Measurements from ENCODE around the gene MYCBPAP. TPM values are rescaled to one million over a fixed set of nuclear protein-coding genes. Genes with fewer than 3 reads are reported as not detected.
"Not testable (repeated sequence)": the region's sequence is repeated elsewhere in the genome, so short reads cannot be mapped to it uniquely, and the experiment has no call there.

Gene MYCBPAP
- total and polyA plus RNA-seq, 3 donors from 2014 or later: 75.9 to 315 (median 91.7) TPM

GRCh38 chr17:50471009-50471905 is 37.0 kb upstream of the MYCBPAP start:
- Histone ChIP-seq H3K4me1 (peaks cover 39% of the 10 kb centered on the region), H3K36me3 (ENCODE audit: low read depth, missing control alignments) (no peaks in the 10 kb centered on the region), H3K27ac (no peak overlapping the region), H3K4me3 (no peak overlapping the region), H3K9me3 (no peaks in the 10 kb centered on the region), H3K27me3 (no peaks in the 10 kb centered on the region)
- DNase-seq: no peak
- intact Hi-C loops (cut with DNase I; ENCODE audit: low total_unique reads): loop anchor here (10.0 kb wide), 1 partner anchor 96 kb away; the partner anchor contains the start of genes EME1 and MRPL27
- WGBS, 2 donors: 48 to 63% methylated on average over 17 to 22 of the region's 22 CpGs
- TF ChIP-seq POLR2A (IDR thresholded peaks at IDR 0.05) (no peak), CTCF (IDR thresholded peaks at IDR 0.05) (no peak)

- DNase-seq: no peak
- H3K4me1 ChIP-seq: peaks cover 39% of the 10 kb centered on the region
Observed at GRCh38 chr17:50472286-50472685, 36.0 kb upstream of the MYCBPAP start.

DNA sequence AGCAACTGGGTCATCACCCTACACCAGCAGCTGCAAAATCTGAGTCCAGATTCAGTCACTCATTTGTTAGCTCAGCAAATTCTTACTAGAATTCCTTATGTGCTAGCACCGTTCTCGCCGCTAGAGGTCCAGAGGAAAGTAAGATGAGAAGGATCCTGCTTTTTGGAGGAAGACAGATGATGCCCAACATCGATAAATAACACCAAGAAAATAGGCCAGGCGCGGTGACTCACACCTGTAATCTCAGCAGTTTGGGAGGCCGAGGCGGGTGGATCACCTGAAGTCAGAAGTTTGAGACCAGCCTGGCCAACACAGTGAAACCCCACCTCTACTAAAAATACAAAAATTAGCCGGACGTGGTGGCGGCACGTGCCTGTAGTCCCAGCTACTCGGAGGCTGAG is 35.5 kb upstream of the MYCBPAP start:
- not testable (repeated sequence) for H3K9me3 ChIP-seq; DNase-seq; H3K27ac ChIP-seq; H3K36me3 ChIP-seq (ENCODE audit: low read depth, missing control alignments); H3K4me3 ChIP-seq; H3K27me3 ChIP-seq
- intact Hi-C loops (cut with DNase I; ENCODE audit: low total_unique reads): loop anchor here (10.0 kb wide), 1 partner anchor 98 kb away; the partner anchor contains the start of genes EME1 and MRPL27
- peaks cover 41% of the 10 kb centered on the region for H3K4me1 ChIP-seq
- 89 to 96% methylated on average over 13 of the region's 13 CpGs for WGBS, 2 donors

More at GRCh38 chr17:50472286-50472685, 36.0 kb upstream of the MYCBPAP start:
- Histone ChIP-seq H3K4me3 (no peak overlapping the region), H3K27me3 (no peaks in the 10 kb centered on the region), H3K27ac (no peak overlapping the region), H3K9me3 (no peaks in the 10 kb centered on the region), H3K36me3 (ENCODE audit: low read depth, missing control alignments) (no peaks in the 10 kb centered on the region)
- intact Hi-C loops (cut with DNase I; ENCODE audit: low total_unique reads): loop anchor here (10.0 kb wide), 1 partner anchor 97 kb away; the partner anchor contains the start of genes EME1 and MRPL27
- TF ChIP-seq POLR2A (IDR thresholded peaks at IDR 0.05): no peak
- TF ChIP-seq CTCF (IDR thresholded peaks at IDR 0.05): no peak
- WGBS, 2 donors: 93 to 96% methylated on average over 10 of the region's 10 CpGs

- Histone ChIP-seq H3K4me3 (no peak overlapping the region), H3K27ac (no peak overlapping the region), H3K27me3 (no peaks in the 10 kb centered on the region), H3K36me3 (ENCODE audit: low read depth, missing control alignments) (no peaks in the 10 kb centered on the region), H3K9me3 (no peaks in the 10 kb centered on the region), H3K4me1 (peaks cover 40% of the 10 kb centered on the region)
- intact Hi-C loops (cut with DNase I; ENCODE audit: low total_unique reads): loop anchor here (10.0 kb wide), 1 partner anchor 99 kb away; the partner anchor contains the start of genes EME1 and MRPL27
- no peak for TF ChIP-seq POLR2A (IDR thresholded peaks at IDR 0.05)
- TF ChIP-seq CTCF (IDR thresholded peaks at IDR 0.05): no peak
- no peak for DNase-seq
- 74% methylated on average over 11 of the region's 11 CpGs for WGBS, 2 donors
Observed at GRCh38 chr17:50473901-50474300, 34.3 kb upstream of the MYCBPAP start.

DNA sequence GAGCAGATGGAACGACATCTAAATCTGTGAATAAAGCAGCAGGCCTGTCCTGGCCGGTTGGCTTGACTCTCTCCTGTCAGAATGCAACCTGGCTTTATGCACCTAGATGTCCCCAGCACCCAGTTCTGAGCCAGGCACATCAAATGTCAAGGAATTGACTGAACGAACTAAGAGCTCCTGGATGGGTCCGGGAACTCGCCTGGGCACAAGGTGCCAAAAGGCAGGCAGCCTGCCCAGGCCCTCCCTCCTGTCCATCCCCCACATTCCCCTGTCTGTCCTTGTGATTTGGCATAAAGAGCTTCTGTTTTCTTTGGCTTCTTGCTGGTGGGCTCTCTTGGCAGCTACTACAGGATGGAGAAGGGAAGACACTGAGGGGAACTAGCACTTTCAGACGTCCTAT is 33.7 kb upstream of the MYCBPAP start:
- H3K4me1 ChIP-seq: peaks cover 35% of the 10 kb centered on the region
- no peak for TF ChIP-seq POLR2A (IDR thresholded peaks at IDR 0.05)
- no peak for TF ChIP-seq CTCF (IDR thresholded peaks at IDR 0.05)
- H3K4me3 ChIP-seq: no peak overlapping the region
- no peak overlapping the region for H3K27ac ChIP-seq
- no peaks in the 10 kb centered on the region for H3K36me3 ChIP-seq (ENCODE audit: low read depth, missing control alignments)
- H3K27me3 ChIP-seq: no peaks in the 10 kb centered on the region
- H3K9me3 ChIP-seq: no peaks in the 10 kb centered on the region
- peak; percentile 59 for DNase-seq
- 73 to 76% methylated on average over 6 of the region's 6 CpGs for WGBS, 2 donors
- intact Hi-C loops (cut with DNase I; ENCODE audit: low total_unique reads): loop anchor here (10.0 kb wide), 1 partner anchor 100 kb away; the partner anchor contains the start of genes EME1 and MRPL27

All from testis (tissue), 3 donors.